Neuronal stem cell (in vitro differentiated cells): ENCODE results near the gene BPIFA2.
A peak's percentile ranks its signal among the peaks of the same experiment; 100 is the strongest.
"Not testable (repeated sequence)": the region's sequence is repeated elsewhere in the genome, so short reads cannot be mapped to it uniquely, and the experiment has no call there.

Experiments
- DNase-seq: peaks from one replicate; pipeline ENCODE4 v3.0.0-alpha.2; 2013; ENCODE audit warnings: low spot score
- H2AFZ ChIP-seq: one replicate; pipeline ENCODE4 v1.6.1; 2013; ENCODE audit warnings: mild to moderate bottlenecking, low read length, inconsistent platforms
- H2AK5ac ChIP-seq: 2 replicates; pipeline ENCODE4 v1.6.1; 2013; ENCODE audit warnings: low read depth, mild to moderate bottlenecking, inconsistent platforms, low read length, moderate library complexity, mixed read lengths
- H2BK120ac ChIP-seq: 2 replicates; pipeline ENCODE4 v1.6.1; 2013; ENCODE audit warnings: low read depth, mild to moderate bottlenecking, inconsistent platforms, low read length, moderate library complexity, mixed read lengths
- H2BK12ac ChIP-seq: one replicate; pipeline ENCODE4 v1.6.1; 2013; ENCODE audit warnings: low read length, inconsistent platforms
- H2BK15ac ChIP-seq: 2 replicates; pipeline ENCODE4 v1.6.1; 2013; ENCODE audit warnings: mild to moderate bottlenecking, low read length, inconsistent platforms, mixed read lengths
- H2BK5ac ChIP-seq: one replicate; pipeline ENCODE4 v1.6.1; 2013; ENCODE audit warnings: inconsistent platforms, mild to moderate bottlenecking, low read length, moderate library complexity
- H3K14ac ChIP-seq: one replicate; pipeline ENCODE4 v1.6.1; 2013; ENCODE audit warnings: low read length, inconsistent platforms
- H3K18ac ChIP-seq: 2 replicates; pipeline ENCODE4 v1.6.1; 2013; ENCODE audit warnings: low read length, inconsistent platforms
- H3K23ac ChIP-seq: 2 replicates; pipeline ENCODE4 v1.6.1; 2013; ENCODE audit warnings: low read depth, mild to moderate bottlenecking, mixed read lengths, low read length, inconsistent platforms; ENCODE audit not compliant: poor library complexity
- H3K27ac ChIP-seq: replicated peaks from 3 replicates; pipeline ENCODE4 v1.5.1; 2013; ENCODE audit warnings: low read length, inconsistent platforms
- H3K27me3 ChIP-seq, 3 experiments: 2 replicates each; pipeline ENCODE4 v1.6.1; 2013; ENCODE audit warnings: low read length in 3 of 3, mild to moderate bottlenecking in 2 of 3, inconsistent platforms in 1 of 3, low read depth in 1 of 3, mixed read lengths in 1 of 3, moderate library complexity in 1 of 3; ENCODE audit not compliant: control insufficient read depth in 3 of 3, insufficient read depth in 3 of 3
- H3K36me3 ChIP-seq, 2 donors: replicated peaks in 1 of 2; 2 replicates each; pipeline ENCODE4 v1.6.1; 2013; ENCODE audit warnings: low read length in 2 of 2; ENCODE audit not compliant: control insufficient read depth in 2 of 2, insufficient read depth in 2 of 2
- H3K4ac ChIP-seq: 2 replicates; pipeline ENCODE4 v1.6.1; 2013; ENCODE audit warnings: inconsistent platforms, mild to moderate bottlenecking, low read length, moderate library complexity
- H3K4me1 ChIP-seq, 2 donors: 1 replicate in 1 of 2; 2 replicates in 1 of 2; pipeline ENCODE4 v1.6.1; 2013; ENCODE audit warnings: low read length in 2 of 2, low read depth in 1 of 2; ENCODE audit not compliant: control insufficient read depth in 2 of 2, insufficient read depth in 1 of 2
- H3K4me2 ChIP-seq: one replicate; pipeline ENCODE4 v1.6.1; 2013; ENCODE audit warnings: mild to moderate bottlenecking, low read length, inconsistent platforms; ENCODE audit not compliant: insufficient read depth, poor library complexity, severe bottlenecking
- H3K4me3 ChIP-seq, 2 donors: 2 replicates each; pipeline ENCODE4 v1.5.1; 2013; ENCODE audit warnings: low read length in 2 of 2, mild to moderate bottlenecking in 2 of 2, inconsistent platforms in 1 of 2, moderate library complexity in 1 of 2
- H3K79me1 ChIP-seq: one replicate; pipeline ENCODE4 v1.6.1; 2013; ENCODE audit warnings: low read depth, mild to moderate bottlenecking, inconsistent platforms, low read length, moderate library complexity
- H3K9ac ChIP-seq: one replicate; pipeline ENCODE4 v1.6.1; 2013; ENCODE audit warnings: mild to moderate bottlenecking, low read depth, low read length, inconsistent platforms; ENCODE audit not compliant: poor library complexity
- H3K9me3 ChIP-seq, 2 donors: replicated peaks in 1 of 2; 2 replicates each; pipeline versions ENCODE3 to v1.6.1; 2013; ENCODE audit warnings: low read length in 2 of 2, mild to moderate bottlenecking in 2 of 2, inconsistent platforms in 1 of 2, low read depth in 1 of 2, mixed read lengths in 1 of 2, moderate library complexity in 1 of 2; ENCODE audit not compliant: control insufficient read depth in 2 of 2, insufficient read depth in 1 of 2
- H4K8ac ChIP-seq: one replicate; pipeline ENCODE4 v1.6.1; 2013; ENCODE audit warnings: low read depth, mild to moderate bottlenecking, inconsistent platforms, low read length, moderate library complexity
- H4K91ac ChIP-seq: one replicate; pipeline ENCODE4 v1.6.1; 2013; ENCODE audit warnings: low read length, low read depth, mild to moderate bottlenecking, inconsistent platforms; ENCODE audit not compliant: poor library complexity
- WGBS, 2 donors: extraction: QIAGEN DNeasy Blood & Tissue Kit; methylation state at CpG; one replicate each; pipeline ENCODE4 v1.1.7; 2013; ENCODE audit warnings: missing lambda C conversion rate in 2 of 2, mixed read lengths in 1 of 2; ENCODE audit not compliant: insufficient read length in 2 of 2, insufficient replicate concordance in 1 of 2; ENCODE audit errors: extremely low coverage in 2 of 2; 5-methylcytosine and 5-hydroxymethylcytosine counted together

BPIFA2 gene

DNA sequence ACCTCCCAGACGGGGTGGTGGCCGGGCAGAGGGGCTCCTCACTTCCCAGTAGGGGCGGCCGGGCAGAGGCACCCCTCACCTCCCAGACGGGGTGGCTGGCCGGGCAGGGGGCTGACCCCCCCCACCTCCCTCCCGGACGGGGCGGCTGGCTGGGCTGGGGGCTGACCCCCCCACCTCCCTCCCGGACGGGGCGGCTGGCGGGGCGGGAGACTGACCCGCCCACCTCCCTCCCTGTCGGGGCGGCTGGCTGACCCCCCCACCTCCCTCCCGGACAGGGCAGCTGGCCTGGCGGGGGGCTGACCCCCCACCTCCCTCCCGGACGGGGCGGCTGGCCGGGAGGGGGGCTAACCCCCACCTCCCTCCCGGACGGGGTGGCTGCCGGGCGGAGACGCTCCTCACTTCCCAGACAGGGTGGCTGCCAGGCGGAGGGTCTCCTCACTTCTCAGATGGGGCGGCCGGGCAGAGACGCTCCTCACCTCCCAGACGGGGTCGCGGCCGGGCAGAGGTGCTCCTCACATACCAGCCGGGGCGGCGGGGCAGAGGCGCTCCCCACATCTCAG is 17.2 kb downstream of the BPIFA2 start:
- not testable (repeated sequence) for H3K4ac ChIP-seq, H3K18ac ChIP-seq, H2AFZ ChIP-seq, H3K27me3 ChIP-seq, H4K91ac ChIP-seq, H3K23ac ChIP-seq, H3K27ac ChIP-seq, H3K79me1 ChIP-seq, H2BK12ac ChIP-seq, H3K14ac ChIP-seq, H2BK120ac ChIP-seq, H3K4me2 ChIP-seq, H3K36me3 ChIP-seq, DNase-seq, H3K9me3 ChIP-seq, H3K4me1 ChIP-seq, H4K8ac ChIP-seq, H2BK5ac ChIP-seq, H3K4me3 ChIP-seq, H2BK15ac ChIP-seq, H3K9ac ChIP-seq, H2AK5ac ChIP-seq
- no CpG with 5 or more reads among the region's 40 CpGs for WGBS, 2 donors

DNA sequence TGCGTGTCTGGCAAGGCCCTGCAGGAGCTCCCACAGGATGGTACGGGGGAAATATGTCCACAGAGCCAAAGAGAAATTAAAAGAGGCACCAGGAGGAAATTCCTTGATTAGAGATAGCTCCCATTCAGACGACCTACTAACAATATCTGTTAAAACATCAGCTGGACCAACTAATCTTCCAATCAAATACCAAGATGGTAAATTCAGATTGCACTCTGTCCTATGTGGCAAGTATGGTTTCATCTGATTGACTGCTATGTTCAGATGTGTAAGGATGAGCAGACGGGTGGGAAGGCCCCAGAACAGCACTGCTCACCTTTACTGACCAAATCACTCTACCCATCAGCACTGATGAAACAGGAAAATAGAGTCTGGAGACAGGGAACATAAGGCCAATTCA is 19.5 kb downstream of the BPIFA2 start:
- Histone ChIP-seq H4K8ac (peak overlapping the region; percentile 96), H3K27ac (no peak overlapping the region), H2BK12ac (no peak overlapping the region), H3K4me1 (no peaks in the 10 kb centered on the region), H3K14ac (no peak overlapping the region), H3K27me3 (peaks cover 0 to 3% (median 0%) of the 10 kb centered on the region in 3 experiments), H3K4me2 (no peak overlapping the region), H3K9ac (no peak overlapping the region), H3K79me1 (no peaks in the 10 kb centered on the region), H3K23ac (no peak overlapping the region), H2BK5ac (no peak overlapping the region), H3K4me3 (no peak overlapping the region), H2BK15ac (no peak overlapping the region), H2BK120ac (no peak overlapping the region), H2AK5ac (no peak overlapping the region), H3K4ac (peak overlapping the region; percentile 53), H2AFZ (no peak overlapping the region), H4K91ac (no peak overlapping the region), H3K18ac (peak overlapping the region; percentile 76), H3K9me3 (peaks cover 0 to 3% of the 10 kb centered on the region in 2 donors), H3K36me3 (no peaks in the 10 kb centered on the region)
- DNase-seq: no peak
- no CpG with 5 or more reads among the region's 4 CpGs for WGBS, 2 donors

DNA sequence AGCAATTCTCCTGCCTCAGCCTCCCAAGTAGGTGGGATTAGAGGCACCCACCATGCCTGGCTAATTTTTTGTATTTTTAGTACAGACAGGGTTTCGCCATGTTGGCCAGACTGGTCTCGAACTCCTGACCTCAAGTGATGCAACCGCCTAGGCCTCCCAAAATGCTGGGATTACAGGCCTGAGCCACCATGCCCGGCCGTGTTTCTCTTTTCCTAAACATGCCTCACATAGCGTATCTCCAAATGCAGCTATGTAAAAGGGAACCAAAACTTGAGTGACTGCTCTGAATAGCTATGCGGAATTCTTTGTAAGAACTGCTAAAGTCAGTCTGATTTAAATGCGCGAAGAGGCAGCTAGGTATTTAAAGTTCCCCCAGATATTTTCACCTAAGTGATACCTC is 20.5 kb downstream of the BPIFA2 start:
- DNase-seq: no peak
- Histone ChIP-seq H2BK15ac (no peak overlapping the region), H3K27ac (no peak overlapping the region), H2BK5ac (no peak overlapping the region), H3K27me3 (peaks cover 0 to 3% (median 0%) of the 10 kb centered on the region in 3 experiments), H2BK120ac (no peak overlapping the region), H3K4me1 (no peaks in the 10 kb centered on the region), H3K79me1 (no peaks in the 10 kb centered on the region), H2BK12ac (no peak overlapping the region), H2AK5ac (no peak overlapping the region), H3K18ac (no peak overlapping the region), H3K4me2 (no peak overlapping the region), H3K9me3 (peaks cover 0 to 1% of the 10 kb centered on the region in 2 donors), H4K8ac (no peak overlapping the region), H4K91ac (no peak overlapping the region), H3K4ac (no peak overlapping the region), H3K4me3 (no peak overlapping the region), H3K9ac (no peak overlapping the region), H3K36me3 (no peaks in the 10 kb centered on the region), H3K14ac (no peak overlapping the region), H3K23ac (no peak overlapping the region), H2AFZ (no peak overlapping the region)
- no CpG with 5 or more reads among the region's 9 CpGs for WGBS, 2 donors

DNA sequence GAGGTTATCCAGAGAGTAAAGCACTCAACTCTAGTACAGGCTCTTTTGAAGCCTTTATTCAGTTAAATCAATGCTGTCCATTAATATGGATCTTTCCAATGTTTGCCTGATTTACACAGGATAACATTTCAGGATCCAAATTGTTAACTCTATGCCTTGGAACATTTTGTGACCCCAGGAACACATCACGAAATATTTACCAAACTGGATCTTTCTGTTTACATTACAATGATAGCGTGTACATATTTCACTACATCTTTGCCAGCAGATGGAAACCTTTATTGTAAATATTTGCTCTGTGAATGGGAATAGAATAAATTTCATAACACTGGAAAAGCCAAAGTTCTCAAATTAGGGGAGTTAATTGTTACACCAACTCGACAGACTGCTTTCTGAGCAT is 23.5 kb downstream of the BPIFA2 start:
- no peak overlapping the region for H3K27ac ChIP-seq
- H2BK5ac ChIP-seq: no peak overlapping the region
- WGBS, 2 donors: no CpG with 5 or more reads among the region's 3 CpGs
- H3K4ac ChIP-seq: no peak overlapping the region
- no peak overlapping the region for H4K8ac ChIP-seq
- no peak overlapping the region for H3K23ac ChIP-seq
- no peak for DNase-seq
- no peak overlapping the region for H4K91ac ChIP-seq
- H2BK120ac ChIP-seq: no peak overlapping the region
- H3K4me2 ChIP-seq: no peak overlapping the region
- H3K36me3 ChIP-seq: no peaks in the 10 kb centered on the region
- no peak overlapping the region for H3K4me3 ChIP-seq
- no peak overlapping the region for H3K9ac ChIP-seq
- H2BK12ac ChIP-seq: no peak overlapping the region
- H3K27me3 ChIP-seq: peaks cover 0 to 10% (median 0%) of the 10 kb centered on the region in 3 experiments
- H2BK15ac ChIP-seq: no peak overlapping the region
- H3K79me1 ChIP-seq: no peaks in the 10 kb centered on the region
- H3K4me1 ChIP-seq: no peaks in the 10 kb centered on the region
- no peak overlapping the region for H2AFZ ChIP-seq
- no peak overlapping the region for H3K18ac ChIP-seq
- H3K9me3 ChIP-seq: no peaks in the 10 kb centered on the region
- H2AK5ac ChIP-seq: no peak overlapping the region
- H3K14ac ChIP-seq: no peak overlapping the region
